ENCODE data around the gene LNX2.
A peak's percentile ranks its signal among the peaks of the same experiment; 100 is the strongest.
"Not testable (repeated sequence)": the region's sequence is repeated elsewhere in the genome, so short reads cannot be mapped to it uniquely, and the experiment has no call there.

Gene LNX2

GRCh38 chr13:27636589-27637288, 16.4 kb upstream of the LNX2 start:
- peak; percentile 70 for DNase-seq

GRCh38 chr13:27635266-27635665, 14.9 kb upstream of the LNX2 start:
- DNase-seq: no peak

- no peak for DNase-seq
Observed at GRCh38 chr13:27634791-27635190, 14.5 kb upstream of the LNX2 start.

GRCh38 chr13:27634231-27634630, 13.9 kb upstream of the LNX2 start:
- DNase-seq: no peak

GRCh38 chr13:27632648-27633047, 12.3 kb upstream of the LNX2 start:
- DNase-seq: no peak

- DNase-seq: no peak
Observed at GRCh38 chr13:27632214-27632613, 11.9 kb upstream of the LNX2 start.

GRCh38 chr13:27631665-27632064, 11.3 kb upstream of the LNX2 start:
- DNase-seq: no peak

GRCh38 chr13:27631156-27631555, 10.8 kb upstream of the LNX2 start:
- no peak for DNase-seq

- DNase-seq: not testable (repeated sequence)
Observed at GRCh38 chr13:27628766-27629165, 8.4 kb upstream of the LNX2 start.

GRCh38 chr13:27628081-27628480, 7.8 kb upstream of the LNX2 start:
- DNase-seq: no peak

GRCh38 chr13:27627380-27627779, 7.1 kb upstream of the LNX2 start:
- no peak for DNase-seq

- no peak for DNase-seq
Observed at GRCh38 chr13:27625839-27626238, 5.5 kb upstream of the LNX2 start.

GRCh38 chr13:27624071-27624470, 3.7 kb upstream of the LNX2 start:
- no peak for DNase-seq

GRCh38 chr13:27622881-27623280, 2.6 kb upstream of the LNX2 start:
- DNase-seq: no peak

- DNase-seq: no peak
Observed at GRCh38 chr13:27622102-27622820, 1.9 kb upstream of the LNX2 start.

- DNase-seq: peak; percentile 66
Observed at GRCh38 chr13:27621366-27622101, 1.2 kb upstream of the LNX2 start, which contains the start of gene POLR1D. POLR1D (plus strand) TSS chr13:27621892; CDS start chr13:27621984, 92 bp downstream.

- DNase-seq: no peak
Observed at GRCh38 chr13:27621116-27621365, 712 bp upstream of the LNX2 start.

- peak; percentile 19 for DNase-seq
Observed at GRCh38 chr13:27619728-27620376, 477 bp downstream of the LNX2 start.

- DNase-seq: peak; percentile 44
Observed at GRCh38 chr13:27619093-27619727, 1.1 kb downstream of the LNX2 start.

GRCh38 chr13:27617881-27618321, 2.4 kb downstream of the LNX2 start:
- DNase-seq: no peak

GRCh38 chr13:27613628-27614027, 6.7 kb downstream of the LNX2 start:
- no peak for DNase-seq

- DNase-seq: peak; percentile 41
Observed at GRCh38 chr13:27607125-27607524, 13.2 kb downstream of the LNX2 start.

All from fibroblast of skin of abdomen (primary cell).